ENCODE measurements around the gene AFAP1L2.

GRCh38 chr10:114347791-114348190 lies 56.5 kb downstream of the AFAP1L2 start:
- TF ChIP-seq JUND (IDR thresholded peaks at IDR 0.05; ENCODE audit: borderline replicate concordance, low read depth, low read length): no peak
- no peak for TF ChIP-seq JUND (tag; IDR thresholded peaks at IDR 0.05; ENCODE audit: borderline replicate concordance, low read depth, low read length)
- TF ChIP-seq ZBTB2 (IDR thresholded peaks at IDR 0.05): no peak
- TF ChIP-seq ZFP91 (CRISPR knock-in tag; IDR thresholded peaks at IDR 0.05): no peak
- no peak for TF ChIP-seq CTCF (IDR thresholded peaks at IDR 0.05 in 2 of 3, conservative IDR thresholded peaks at IDR 0.05 in 1 of 3; ENCODE audit: insufficient read depth in 2 of 3, low read depth in 1 of 3, low read length in 3 of 3)
- TF ChIP-seq CREM (IDR thresholded peaks at IDR 0.05; ENCODE audit: low read depth): no peak

All from K562 (cell line).